AG09309 (cell line): Measurements from ENCODE around the gene DYNLT3.

Source experiments
- DNase-seq: peaks from one replicate; pipeline ENCODE4 v3.0.0-alpha.2; 2010; ENCODE audit warnings: low read depth
- H3K4me3 ChIP-seq: 2 replicates; pipeline ENCODE4 v1.5.1; 2011; ENCODE audit warnings: mild to moderate bottlenecking, low read depth, low read length, moderate library complexity; ENCODE audit not compliant: control insufficient read depth
- CTCF ChIP-seq: IDR thresholded peaks from 2 replicates; pipeline ENCODE4 v1.5.1; 2011; ENCODE audit warnings: mild to moderate bottlenecking, low read depth, low read length, inconsistent platforms; ENCODE audit not compliant: insufficient read depth, control insufficient read depth; ENCODE audit errors: missing control alignments

Gene DYNLT3

GRCh38 chrX:37871626-37872302, 24.4 kb upstream of the DYNLT3 start:
- TF ChIP-seq CTCF: no peak
- no peak overlapping the region for H3K4me3 ChIP-seq
- peak; percentile 56 for DNase-seq

- H3K4me3 ChIP-seq: no peak overlapping the region
- no peak for DNase-seq
- no peak for TF ChIP-seq CTCF
These were observed 20.3 kb upstream of the DYNLT3 start for GRCh38 chrX:37867536-37868153.

GRCh38 chrX:37863728-37864127, 16.4 kb upstream of the DYNLT3 start:
- TF ChIP-seq CTCF: no peak
- H3K4me3 ChIP-seq: no peak overlapping the region
- no peak for DNase-seq

- no peak for DNase-seq
- no peak for TF ChIP-seq CTCF
- H3K4me3 ChIP-seq: no peak overlapping the region
These were observed 15.5 kb upstream of the DYNLT3 start for GRCh38 chrX:37862851-37863250.

- no peak overlapping the region for H3K4me3 ChIP-seq
- DNase-seq: no peak
- no peak for TF ChIP-seq CTCF
These were observed 13.3 kb upstream of the DYNLT3 start for GRCh38 chrX:37860721-37861120.

GRCh38 chrX:37854748-37855147, 7.4 kb upstream of the DYNLT3 start:
- no peak for DNase-seq
- TF ChIP-seq CTCF: no peak
- no peak overlapping the region for H3K4me3 ChIP-seq
